DND-41 (cell line): ENCODE results near the gene GALK2.

Experiments used
- CTCF ChIP-seq: IDR thresholded peaks from 2 replicates; pipeline ENCODE4 v1.5.1; 2012; ENCODE audit warnings: borderline replicate concordance, low read length, moderate library complexity, mild to moderate bottlenecking; ENCODE audit not compliant: poor library complexity, severe bottlenecking; ENCODE audit errors: extremely low read depth
- EZH2 ChIP-seq: IDR thresholded peaks from 3 replicates; pipeline ENCODE4 v1.6.1; 2012; ENCODE audit warnings: borderline replicate concordance, low read depth, mild to moderate bottlenecking, moderate library complexity, low read length, inconsistent platforms; ENCODE audit not compliant: severe bottlenecking

GRCh38 chr15:49152552-49153312 lies 17.3 kb upstream of the GALK2 start:
- TF ChIP-seq CTCF: no peak
- no peak for TF ChIP-seq EZH2
